GM12891 (cell line): ENCODE data around the gene PACSIN2.

Experiments used
- POLR2A ChIP-seq: IDR thresholded peaks from 2 replicates; pipeline ENCODE4 v1.6.1; 2011; ENCODE audit warnings: low read depth, low read length, control low read depth
- POLR2AphosphoS5 ChIP-seq: IDR thresholded peaks from 2 replicates; pipeline ENCODE4 v1.6.1; 2011; ENCODE audit warnings: low read depth, low read length, control low read depth
- TAF1 ChIP-seq: IDR thresholded peaks from 2 replicates; pipeline ENCODE4 v1.6.1; 2011; ENCODE audit warnings: low read depth, low read length, control low read depth

DNA sequence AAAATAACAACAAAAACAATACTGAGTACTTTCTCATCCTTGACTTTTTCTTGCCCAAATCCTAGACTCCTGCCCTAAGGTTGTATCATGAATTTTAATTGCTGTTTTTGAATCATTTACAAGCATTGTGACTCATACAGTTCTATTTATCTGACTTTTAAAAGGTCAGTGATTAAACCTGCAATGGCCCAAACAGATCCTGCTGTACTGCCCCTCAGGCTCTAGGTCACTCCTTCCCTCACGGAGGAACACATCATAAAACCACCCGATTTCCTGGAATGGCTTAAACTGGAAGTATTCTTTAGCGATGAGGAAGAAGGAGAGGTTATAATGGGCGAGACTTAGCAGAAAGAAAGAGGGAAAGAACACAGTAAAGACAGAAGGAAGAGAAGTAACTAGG, 170.2 kb downstream of the PACSIN2 start:
- TF ChIP-seq POLR2A (no peak), TAF1 (no peak), POLR2AphosphoS5 (no peak)
